Measurements from ENCODE around the gene LIPH. TPM values are rescaled to one million over a fixed set of nuclear protein-coding genes. Genes with fewer than 3 reads are reported as not detected.
"Not testable (repeated sequence)": the region's sequence is repeated elsewhere in the genome, so short reads cannot be mapped to it uniquely, and the experiment has no call there.

The LIPH gene
- not detected for total RNA-seq

DNA sequence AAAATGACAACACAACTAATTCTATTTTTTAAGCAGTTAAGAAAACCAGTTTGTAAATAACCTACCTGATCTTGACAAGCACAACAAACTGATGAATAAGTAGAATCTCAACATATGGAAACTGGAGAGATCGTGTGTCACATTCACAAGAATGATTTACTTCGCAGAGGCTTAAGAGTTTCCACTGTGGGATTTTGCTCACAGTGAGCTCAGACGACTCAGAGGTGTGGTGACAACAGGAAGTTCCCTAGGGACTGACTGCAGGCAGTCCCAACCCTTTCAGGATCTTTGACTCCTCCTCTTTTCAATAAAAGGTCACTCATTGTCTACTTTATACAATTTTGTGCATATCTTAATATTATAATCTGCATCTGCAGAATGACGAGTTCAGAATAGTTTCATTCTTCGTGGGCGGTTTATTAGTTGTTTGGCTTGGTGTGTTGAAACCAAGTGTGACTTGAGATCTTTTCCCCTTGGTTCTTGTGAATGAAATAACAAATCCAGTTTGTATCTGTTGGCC, at the start of gene LIPH:
Gene LIPH (minus strand): TSS at position 231 of the 520 bp plus-strand sequence. CDS start 117 bp downstream, at position 114.
- DNase-seq = no peak

DNA sequence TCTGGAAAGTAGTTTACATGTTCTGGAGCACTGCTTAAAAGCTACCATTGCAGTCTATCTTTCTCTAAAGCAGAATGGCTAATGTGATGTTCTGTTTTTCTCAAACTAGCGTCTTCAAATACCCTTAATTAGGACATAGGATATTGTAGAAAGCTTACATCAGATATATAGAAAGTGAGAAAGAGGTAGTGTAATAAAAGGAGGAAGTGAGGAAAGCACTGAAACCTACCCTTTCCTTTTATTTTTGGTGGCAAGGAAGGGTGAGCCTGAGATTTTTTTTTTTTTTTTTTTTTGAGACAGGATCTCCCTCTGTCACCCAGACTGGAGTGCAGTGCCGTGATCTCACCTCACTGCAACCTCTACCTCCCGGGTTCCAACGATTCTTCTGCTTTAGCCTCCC, 43.1 kb upstream of the LIPH start:
- DNase-seq = no peak

DNA sequence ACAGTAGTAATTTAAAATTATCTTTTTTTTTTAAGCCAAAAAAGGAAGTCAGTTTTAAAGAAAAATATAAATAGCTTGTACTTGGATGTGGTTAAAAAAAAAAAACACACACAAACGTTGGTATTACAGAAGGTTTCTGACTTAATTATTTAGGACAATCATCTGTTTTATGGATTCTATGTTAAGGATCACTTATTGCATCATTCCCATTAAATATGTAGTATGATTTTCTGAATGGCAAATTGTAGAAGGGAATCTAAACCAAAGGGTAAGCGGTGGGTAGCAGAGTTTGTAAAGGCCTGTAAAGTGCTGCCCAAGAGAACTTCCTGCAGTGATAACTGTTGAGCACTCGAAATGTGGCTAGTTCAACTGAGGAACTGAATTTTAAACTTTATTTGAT, 41.7 kb upstream of the LIPH start:
- DNase-seq = no peak

DNA sequence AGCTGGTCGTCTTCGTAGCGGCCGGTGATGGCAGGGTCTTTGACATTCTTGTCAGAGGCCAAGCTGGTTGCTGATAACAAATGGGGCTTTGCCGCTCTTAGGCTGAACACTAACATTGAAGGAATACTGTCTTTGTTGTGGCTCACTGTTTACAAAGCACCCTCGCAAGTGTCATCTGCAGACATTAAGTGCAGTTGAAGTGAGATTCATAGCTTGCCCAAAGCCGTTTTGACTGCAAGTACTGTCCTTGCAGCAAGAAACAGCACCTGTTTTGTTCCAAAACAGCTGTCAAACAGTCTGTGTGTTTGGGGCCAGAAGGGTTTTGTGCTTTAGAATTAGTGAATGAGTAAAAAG, 34.3 kb upstream of the LIPH start:
- no peak for DNase-seq

DNA sequence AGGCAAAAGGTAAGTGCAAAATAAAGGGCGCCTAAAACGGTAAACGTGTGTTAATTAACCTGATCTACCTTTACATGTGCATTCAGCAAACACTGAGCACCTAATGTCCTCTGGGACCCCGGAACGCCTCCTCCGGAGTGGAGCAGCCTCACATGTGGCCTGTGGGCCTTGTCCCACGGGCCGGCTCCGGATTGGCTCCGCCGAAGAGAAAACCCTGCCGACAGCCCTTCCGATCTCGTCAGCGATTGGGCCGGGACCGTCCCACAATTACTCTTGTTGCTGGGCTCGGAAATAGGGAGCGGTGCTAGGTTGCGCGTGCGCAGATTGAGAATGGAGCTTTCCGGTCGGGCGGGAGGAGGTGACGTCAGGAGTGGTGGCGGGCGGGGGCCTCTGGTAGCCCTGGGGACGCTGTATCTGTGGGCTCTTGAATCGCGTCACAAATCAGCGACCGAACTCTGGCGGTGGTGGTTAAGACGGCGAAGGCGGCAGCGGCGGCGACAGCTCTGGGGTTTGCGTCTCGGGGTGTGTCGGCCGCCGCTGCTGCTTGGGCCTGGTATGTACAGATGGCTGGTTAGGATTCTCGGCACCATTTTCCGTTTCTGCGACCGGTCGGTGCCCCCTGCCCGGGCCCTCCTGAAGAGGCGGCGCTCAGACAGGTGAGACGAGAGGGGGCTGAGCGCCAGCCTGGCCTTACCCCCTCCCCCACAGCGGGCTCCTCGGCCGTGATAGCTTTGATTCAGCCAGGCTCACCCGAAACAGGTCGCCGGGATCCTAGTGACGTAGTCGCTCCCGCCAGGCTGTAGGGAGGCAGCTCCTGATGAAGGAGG, 33.7 kb upstream of the LIPH start, which contains the start of gene SENP2:
Gene SENP2 (plus strand): TSS at position 437 of the 827 bp plus-strand sequence. CDS start 119 bp downstream, at position 556.
- peak; percentile 99 for DNase-seq

DNA sequence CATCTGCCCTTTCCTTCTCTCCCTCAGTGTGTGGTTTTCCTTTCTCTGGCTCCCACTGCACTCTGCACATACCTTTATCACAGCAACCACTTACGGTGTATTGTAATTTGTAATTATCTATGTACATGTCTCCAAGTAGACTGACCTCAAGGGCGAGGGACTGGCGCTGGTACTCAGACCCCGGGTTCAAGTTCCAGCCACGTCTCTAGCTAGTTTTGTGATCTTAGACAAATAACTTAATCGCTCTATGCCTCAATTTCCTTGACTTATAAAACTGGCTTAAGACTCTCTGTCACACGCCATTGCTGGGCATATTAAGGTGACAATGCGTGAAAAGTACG, 33.1 kb upstream of the LIPH start:
- no peak for DNase-seq

DNA sequence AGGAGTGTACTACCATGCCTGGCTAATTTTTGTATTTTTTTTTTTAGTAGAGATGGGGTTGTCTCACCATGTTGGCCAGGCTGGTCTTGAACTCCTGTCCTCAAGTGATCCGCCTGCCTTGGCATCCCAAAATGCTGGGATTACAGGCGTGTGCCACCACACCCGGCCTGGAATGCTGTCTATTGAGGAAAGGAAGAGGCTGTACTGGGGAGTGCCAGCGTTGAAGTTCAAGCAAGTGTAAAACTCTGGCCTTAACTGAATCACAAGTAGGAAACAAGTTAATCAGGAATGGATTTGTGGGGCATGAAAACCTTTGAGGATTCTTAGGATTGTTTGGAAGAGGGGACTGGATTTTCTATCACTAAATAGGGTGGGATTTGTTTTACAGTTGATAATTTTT, 32.3 kb upstream of the LIPH start:
- DNase-seq = no peak

DNA sequence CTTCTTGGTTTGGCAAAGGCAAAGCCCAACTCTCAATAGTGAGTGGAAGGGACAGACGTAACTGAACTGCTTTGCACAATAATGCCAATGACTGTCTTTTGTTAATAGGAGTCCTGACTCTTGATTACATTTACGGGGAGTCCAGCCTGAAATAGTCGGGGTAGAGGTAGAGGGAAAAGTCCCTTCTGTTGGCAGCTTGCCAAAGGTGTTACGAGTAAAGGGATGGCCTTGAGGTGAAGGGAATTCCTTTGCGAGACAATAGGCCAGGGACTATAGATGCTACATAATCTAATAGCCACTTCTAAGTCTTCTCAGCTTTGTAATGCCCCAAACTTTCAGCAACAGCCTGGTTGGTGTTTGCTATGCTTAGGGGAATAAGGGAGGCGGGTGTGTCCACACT, 31.5 kb upstream of the LIPH start:
- DNase-seq = no peak

DNA sequence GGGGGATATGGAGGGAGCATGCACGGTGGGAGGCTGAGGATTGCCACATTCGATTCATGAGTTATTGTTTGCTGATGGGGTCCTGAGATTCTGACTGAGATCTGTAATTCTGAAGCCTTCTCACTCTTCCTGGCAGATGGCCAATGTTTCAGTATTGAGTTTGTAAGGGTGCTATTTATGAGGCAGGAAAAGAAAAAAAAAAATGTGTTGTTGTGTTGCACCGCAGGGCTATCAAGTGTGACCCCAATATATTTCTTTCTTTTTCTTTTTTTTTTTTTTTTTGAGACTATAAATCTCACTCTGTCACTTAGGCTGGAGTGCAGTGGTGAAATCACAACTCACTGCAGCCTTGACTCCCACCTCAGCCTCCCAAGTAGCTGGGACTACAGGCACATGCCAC, 30.5 kb upstream of the LIPH start:
- DNase-seq = no peak

DNA sequence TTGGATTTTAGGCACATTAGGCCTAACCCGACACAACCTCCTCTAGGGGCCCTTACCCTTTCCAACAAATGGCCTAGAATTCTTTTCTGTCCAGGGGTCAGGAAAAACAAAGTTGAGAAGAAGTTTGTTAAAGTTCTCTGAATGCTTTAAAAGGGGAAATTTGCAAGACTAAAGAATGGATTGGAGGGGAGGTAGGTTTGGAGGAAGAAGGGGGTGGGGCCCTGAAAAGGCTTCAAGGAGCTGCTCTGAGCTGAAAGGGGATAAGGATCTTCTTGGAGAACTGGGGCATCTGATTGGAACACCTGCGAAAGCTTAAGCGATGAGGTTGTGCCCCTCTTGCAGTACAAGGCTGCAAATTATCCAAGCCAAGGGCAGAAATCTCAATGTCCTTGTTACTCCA, 29.8 kb upstream of the LIPH start:
- DNase-seq = no peak

DNA sequence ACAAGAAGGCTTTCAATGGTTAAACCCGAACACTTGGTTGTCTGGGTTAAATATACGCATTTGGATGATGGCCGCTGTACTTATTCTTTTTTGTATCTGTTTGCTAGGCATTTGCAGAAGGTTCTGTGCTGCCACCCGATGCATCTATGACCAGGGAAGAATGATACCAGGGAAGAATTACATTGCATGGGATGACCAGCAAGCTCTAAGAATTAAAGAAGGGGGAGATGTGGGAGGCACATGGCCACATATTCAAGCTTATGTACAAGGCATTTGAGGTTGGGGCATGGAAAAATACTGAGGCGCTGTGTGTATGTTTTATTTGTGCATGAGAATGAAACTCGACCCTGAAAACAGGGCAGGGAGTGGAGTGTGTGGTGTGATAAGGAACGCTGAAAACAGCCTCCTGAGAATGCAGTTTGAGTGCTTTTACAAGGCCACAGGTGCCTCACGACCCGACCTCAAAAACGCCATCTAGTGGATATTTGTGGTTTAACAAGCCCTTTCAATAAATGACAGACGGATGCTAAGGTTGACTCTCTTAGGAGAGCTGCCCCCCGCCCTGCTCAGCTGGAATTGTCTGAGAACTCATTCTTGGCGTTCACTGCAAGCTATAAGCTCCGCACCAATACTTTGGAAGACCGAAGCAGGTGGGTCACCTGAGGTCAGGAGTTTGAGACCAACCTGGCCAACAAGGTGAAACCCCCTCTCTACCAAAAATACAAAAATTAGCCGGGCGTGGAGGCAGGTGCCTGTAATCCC, 22.9 kb upstream of the LIPH start:
- DNase-seq = peak; percentile 19

DNA sequence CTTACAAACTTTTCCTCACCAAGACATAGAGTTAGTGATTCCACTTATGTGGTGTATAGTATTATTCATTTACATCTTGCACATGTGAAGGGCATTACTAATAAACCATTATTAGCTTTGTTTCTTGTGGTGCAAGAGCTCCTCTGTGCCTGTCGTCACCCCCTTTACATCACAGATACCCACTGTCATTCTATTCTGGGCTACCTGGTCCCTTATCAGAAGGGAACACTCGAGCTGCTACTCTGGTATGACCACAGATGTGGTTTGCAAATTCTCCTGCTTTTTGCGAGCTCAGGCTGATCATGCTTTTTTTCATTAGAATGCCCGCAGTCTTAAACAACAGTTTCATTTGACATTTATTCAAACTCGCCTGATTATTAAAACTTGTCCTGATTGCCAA, 19.8 kb upstream of the LIPH start:
- DNase-seq = no peak

DNA sequence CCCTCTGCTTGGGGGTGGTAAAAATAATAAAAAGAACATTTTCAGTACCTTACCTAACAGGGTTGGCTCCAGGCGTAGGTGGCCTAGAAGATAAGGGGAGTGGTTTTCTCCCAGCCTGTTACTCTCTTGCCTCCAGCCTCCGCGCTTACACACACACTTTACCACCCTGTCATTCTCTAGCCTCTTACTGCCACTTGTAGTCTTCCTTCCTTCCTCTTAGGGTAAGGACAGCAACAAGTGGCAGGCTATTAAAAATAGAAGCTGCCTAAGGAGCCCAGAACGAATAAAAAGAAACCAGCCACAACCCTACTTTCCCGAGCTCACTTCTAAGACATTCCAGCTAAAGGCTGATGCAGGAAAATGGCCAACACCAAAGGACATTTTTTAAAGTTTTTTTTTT, 9.6 kb upstream of the LIPH start:
- DNase-seq = no peak

DNA sequence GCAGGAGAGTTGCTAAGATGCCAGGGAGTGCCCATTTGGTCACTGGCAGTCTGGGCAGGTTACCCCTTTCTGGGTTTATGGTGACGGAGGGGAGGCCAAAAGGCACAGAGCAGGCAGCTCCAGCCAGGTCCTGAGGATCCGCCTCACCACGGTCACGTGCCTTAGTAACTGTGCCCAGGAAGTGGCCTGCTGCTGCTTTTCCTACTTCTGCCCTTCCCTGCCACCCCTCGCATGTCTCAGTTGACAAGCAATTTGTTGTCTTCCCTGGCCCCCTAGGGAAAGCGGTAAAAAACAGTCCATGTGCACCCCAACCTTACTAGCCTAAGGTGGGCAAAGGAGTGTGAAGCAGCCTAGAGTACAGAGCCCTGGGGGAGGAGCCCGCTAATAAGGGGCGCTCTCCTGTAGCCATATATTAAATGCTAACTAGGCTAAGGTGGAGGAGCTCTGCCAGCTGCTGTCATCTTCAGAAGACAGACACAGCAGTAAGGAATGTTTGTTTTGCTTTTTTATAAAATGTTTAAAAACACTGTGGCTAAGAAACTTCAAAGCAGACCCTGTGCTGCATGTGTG, 9.1 kb upstream of the LIPH start:
- DNase-seq = no peak

DNA sequence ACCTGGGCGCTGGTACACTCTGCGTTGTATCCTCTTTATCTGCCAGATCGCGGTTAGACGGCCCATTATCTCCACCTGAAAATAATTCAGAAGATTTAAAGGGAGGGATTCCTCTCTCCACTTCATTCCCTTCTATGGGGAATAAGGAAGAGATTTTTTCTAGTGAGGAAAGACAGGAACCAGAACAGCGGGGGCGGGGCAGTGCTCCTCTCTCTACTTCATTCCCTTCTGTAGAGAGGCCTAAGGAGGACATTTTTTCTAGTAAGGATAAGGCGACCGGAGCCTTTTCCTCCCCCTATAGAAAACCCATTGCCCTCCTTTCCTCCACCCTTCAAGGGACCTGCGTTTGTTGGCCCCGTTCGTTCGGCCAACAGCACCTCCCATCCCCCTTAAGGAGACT, 8.3 kb upstream of the LIPH start:
- no peak for DNase-seq

DNA sequence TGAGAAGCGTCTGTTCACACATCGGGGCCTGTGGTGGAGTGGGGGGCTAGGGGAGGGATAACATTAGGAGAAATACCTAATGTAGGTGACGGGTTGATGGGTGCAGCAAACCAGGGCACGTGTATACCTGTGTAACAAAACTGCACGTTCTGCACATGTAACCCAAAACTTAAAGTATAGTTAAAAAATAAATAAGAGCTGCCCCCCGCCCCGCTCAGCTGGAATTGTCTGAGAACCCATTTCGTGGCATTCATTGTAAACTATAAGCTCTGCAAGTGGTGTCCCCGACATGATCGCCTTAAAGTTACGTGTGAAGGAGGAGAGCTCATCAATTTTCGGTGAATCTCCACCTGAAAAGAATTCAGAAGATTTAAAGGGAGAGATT, 7.3 kb upstream of the LIPH start:
- DNase-seq = no peak

DNA sequence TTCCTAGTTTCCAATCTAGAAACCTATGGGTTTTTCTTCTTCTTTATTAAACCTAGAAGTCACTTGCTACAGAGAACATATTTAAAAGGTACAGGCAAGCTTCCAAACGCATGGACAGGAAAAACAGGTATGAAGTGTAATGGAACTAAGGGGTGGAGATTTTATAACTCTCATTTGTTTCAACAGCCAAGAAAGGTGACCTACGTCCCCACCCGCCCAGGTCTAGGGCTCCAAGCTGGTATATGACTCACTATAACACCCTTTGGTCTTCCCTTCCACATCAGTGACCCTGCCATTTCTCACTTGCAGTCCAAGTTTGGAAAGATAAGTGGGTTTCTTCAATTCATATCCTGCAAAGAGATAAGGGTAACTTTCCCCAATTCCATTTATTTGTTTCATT, 6.0 kb upstream of the LIPH start:
- no peak for DNase-seq

DNA sequence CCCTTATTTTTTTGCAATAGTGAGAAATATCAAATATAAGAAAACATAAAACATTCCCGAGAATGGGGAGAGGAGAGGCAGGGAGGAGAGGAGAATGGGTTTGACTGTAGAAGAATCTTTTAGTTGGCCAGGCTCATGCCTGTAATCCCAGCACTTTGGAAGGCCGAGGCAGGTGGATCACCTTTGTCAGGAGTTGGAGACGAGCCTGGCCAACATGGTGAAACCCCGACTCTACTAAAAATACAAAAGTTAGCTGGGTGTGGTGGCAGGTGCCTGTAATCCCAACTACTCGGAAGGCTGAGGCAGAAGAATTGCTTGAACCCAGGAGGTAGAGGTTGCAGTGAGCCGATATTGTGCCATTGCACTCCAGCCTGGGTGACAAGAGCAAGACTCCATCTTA, 4.3 kb upstream of the LIPH start:
- DNase-seq = not testable (repeated sequence)

DNA sequence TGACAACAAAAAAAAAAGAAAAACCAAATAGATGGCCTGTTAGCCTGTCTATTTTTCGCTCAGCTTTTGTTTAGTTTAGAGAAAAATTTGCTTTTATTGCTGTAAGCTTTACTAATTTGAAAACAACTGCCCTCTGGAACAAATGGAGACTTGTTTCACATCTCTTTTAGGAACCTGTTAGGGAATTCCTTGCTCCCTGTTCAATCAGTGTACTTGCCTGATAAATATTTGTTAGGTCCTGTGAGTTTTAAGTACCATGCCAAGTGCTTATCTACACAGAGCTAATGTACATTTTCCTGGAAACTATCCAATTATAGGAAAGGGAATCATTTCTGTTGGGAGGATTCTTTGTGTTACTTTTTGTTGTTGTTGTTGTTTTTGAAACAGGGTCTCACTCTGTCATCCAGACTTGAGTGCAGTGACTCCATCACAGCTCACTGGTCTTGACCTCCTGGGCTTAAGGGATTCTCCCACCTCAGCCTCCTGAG, 3.5 kb upstream of the LIPH start:
- DNase-seq = no peak

DNA sequence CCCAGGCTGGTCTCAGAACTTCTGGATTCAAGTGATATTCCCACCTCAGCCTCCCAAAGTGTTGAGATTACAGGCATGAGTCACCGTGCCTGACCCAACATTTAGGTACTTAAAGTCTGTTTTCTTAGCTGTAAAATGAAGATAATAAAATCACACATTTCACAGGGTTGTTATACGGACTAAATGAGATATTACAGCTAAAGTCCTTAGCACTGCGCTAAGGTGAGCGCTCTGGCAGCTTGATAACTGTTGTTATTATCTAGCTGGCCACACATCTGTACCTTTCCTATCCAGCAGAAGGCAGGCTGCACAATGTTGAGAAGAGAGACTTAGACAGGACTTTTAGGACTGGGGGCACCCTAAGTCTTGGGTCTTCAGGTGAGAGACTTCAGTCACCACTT, 2.7 kb upstream of the LIPH start:
- no peak for DNase-seq

DNA sequence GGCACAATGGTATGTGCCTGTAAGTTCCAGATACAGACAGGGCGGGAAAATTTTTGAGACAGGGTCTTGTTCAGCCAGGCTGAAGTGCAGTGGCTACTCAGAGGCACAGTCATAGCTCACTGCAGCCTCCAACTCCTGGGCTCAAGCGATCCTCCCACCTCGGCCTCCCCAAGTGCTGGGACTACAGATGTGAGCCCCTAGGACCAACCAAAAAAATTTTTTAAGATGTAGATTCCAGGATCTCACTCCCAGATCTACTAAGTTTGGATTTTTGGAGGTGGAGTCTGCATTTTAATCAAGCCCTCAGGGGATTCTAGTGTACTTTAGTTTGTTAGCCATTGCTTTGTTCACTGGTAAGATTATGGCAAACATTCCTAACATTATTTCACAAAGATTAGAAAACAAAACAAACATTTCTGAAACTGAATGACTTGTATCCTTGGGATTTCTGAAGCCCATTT, 2.7 kb downstream of the LIPH start:
- no peak for DNase-seq

DNA sequence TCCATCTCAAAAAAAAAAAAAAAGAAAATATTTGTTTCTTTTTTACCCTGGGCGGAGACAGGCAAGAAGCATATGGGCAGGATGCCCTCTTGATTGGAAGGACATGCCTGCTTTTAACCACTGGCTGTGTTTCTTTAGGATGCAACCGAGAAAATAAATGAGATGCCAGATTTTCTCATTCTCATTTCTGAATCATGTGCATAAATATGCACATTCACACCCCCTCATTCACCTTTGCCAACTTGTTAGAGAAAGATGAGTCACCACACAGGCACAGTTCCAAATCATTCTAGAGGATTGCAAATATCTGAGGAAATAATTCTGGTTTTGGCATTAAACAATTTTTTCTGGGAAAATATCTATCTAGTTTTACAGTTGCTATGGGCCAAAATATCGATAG, 3.3 kb downstream of the LIPH start:
- no peak for DNase-seq

DNA sequence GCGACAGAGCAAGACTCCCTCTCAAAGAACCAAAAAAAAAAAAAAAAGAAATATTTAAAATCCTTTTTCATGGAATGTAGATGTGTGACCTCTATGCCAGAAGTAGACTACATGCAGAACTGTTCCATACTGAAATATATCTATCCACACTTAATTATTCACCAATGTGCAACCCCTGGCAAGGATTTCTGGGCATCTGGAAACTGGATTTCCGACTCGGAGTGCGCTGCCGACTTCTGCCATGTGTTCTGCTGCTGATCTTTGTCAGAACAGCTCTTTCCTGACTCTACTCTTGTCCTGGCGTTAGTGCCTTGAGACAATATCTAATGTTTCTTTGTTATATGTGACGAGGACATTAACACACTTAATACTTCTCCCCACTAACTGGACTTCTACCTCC, 11.7 kb downstream of the LIPH start:
- no peak for DNase-seq

DNA sequence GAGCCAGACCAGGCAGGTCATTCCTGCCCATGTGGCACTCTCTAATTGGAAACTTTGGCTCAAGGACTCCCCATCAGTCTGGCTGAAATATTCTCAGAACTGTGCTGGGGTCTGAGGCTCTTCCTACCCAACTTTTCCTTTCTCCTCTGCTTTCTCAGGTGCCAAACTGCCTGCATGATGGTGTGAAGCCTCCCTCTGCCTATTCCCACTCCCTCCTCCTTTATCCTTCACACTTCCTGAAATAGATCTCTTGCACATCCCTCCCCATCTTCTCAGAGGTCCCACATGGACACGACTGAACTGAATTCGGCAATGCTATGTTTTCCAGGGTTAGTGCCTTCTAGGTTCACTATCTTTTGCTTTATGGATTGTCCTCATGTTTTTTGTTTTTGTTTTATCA, 12.5 kb downstream of the LIPH start:
- no peak for DNase-seq
